ENCODE results near the gene SLC16A10.

SLC16A10 gene

DNA sequence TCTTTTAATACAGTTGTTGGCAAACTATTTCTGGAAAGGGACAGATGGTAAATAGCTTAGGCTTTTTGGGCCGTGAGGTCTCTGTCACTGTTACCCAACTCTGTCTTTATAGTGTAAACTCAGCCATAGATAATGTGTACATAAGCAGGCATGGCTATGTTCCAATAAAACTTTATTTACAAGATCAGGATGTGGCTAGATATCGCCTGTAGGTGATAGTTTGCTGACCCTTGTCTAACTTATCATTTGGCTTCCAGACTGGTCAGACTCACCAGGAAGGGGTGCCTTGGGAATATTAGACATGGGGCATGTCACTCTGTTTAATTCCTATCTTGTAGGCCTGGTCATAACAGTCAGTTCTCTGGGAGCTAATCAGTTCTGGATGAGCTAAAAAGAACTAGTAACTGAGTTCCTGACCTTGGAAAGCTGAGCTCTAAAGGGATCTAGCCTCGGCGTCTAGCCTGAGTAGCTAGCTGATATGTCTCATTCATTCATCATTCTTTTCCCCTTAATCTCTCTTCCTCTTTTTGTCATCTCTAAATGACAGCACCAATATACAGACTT is 163.6 kb downstream of the SLC16A10 start:
- in situ Hi-C loops (cut with MboI; ENCODE audit: low sequenced_read_pairs), result loop anchor here (25.0 kb wide), 1 partner anchor 386 kb away; no protein-coding TSS in a partner anchor

DNA sequence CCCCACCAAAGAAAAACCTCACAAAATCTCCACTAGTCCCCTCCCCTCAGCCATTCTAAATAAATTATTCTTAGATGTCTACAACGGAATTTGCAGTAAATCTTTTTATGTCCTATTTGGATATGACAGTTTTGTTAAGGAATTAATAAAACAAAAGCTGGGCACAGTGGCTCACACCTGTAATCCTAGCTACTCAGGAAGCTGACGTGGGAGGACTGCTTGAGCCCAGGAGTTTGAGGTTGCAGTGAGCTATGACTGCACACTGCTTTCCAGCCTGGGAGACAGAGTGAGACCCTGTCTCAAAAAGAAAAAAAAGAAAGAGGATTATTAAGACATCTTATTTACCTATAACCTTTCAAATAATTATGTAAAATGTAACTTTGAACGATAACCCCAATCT is 165.4 kb downstream of the SLC16A10 start:
- in situ Hi-C loops (cut with MboI; ENCODE audit: low sequenced_read_pairs), result loop anchor here (25.0 kb wide), 1 partner anchor 385 kb away; no protein-coding TSS in a partner anchor

DNA sequence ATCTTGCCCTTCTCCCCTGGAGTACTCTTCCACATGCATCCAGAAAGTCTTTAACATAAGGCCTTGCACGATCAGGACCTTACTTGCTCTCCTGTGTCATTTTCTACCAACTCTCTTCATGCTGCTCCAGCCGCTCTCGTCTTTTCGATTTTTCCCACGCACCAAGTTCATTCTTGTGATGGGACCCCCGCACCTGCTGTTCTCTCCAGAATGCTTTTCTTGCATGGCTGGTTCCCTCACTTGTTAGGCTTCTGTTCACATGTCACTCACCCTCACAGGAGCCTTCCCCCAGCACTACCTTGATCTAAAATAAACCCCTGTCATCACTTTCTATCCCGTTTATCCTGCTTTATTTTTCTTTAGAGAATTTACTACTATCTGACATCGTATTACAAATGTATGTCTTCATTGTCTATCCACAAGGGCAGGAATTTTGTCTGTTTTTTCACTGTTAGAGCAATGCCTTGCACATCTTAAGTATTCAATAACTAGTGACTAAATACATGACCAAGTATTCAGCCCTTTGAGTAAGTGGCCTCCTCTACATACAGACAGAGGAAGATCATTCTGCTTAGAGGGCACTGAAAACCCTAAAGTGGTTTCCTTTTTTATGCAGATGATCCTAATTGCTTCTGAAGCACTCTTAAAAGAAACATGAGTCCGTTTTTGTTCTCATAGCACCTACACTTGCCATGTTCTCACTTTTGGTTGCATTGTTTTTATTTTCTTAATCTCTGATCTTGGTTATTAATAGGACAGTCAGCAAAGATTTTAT is 166.9 kb downstream of the SLC16A10 start:
- in situ Hi-C loops (cut with MboI; ENCODE audit: low sequenced_read_pairs), result loop anchor here (25.0 kb wide), 1 partner anchor 383 kb away; no protein-coding TSS in a partner anchor

DNA sequence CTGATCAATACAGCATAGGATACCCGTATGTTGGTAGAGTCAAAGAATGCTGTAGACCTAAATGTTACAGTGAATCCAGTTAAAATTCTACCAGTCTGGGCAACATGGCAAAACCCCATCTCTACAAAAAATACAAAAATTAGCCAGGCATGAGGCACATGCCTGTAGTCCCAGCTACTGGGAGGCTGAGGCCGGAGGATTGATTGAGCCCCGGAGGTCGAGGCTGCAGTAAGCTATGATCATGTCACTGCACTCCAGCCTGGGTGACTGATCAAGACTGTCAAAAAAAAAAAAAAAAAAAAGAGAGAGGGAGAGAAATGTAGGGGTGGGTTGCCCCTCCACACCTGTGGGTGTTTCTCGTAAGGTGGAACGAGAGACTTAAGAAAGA is 167.5 kb downstream of the SLC16A10 start:
- in situ Hi-C loops (cut with MboI; ENCODE audit: low sequenced_read_pairs), result loop anchor here (25.0 kb wide), 1 partner anchor 383 kb away; no protein-coding TSS in a partner anchor

DNA sequence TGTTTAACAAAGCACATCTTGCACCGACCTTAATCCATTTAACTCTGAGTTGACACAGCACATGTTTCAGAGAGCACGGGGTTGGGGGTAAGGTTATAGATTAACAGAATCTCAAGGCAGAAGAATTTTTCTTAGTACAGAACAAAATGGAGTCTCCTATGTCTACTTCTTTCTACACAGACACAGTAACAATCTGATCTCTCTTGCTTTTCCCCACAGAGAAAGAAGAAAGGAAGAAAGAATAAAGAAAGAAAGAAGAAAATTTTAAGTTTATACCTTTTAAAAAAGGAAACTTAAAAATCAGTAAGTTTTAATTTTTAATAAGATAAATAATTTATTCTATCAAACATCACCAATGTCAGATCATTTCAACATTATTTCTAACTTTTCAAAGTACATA is 168.5 kb downstream of the SLC16A10 start:
- in situ Hi-C loops (cut with MboI; ENCODE audit: low sequenced_read_pairs), result loop anchor here (25.0 kb wide), 1 partner anchor 381 kb away; no protein-coding TSS in a partner anchor

DNA sequence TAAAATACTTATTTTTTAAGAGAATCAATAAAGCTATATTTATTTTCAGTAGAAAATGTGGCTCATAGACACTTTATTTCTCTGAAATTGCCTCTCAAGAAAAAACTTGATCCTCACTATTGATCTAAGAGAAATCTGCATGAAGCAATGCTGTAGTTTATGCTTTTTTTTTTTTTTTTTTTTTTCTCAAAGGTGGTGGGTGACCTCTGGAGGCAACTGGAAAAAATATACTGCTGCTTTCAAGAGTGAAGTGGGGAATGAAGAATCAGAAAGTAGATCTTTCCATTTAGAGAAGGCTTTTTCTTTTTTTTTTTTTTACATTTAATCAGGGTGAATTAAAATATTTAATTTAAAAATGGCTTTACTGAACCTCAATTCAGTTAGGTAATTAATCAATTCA is 169.3 kb downstream of the SLC16A10 start:
- in situ Hi-C loops (cut with MboI; ENCODE audit: low sequenced_read_pairs), result loop anchor here (25.0 kb wide), 1 partner anchor 381 kb away; no protein-coding TSS in a partner anchor

DNA sequence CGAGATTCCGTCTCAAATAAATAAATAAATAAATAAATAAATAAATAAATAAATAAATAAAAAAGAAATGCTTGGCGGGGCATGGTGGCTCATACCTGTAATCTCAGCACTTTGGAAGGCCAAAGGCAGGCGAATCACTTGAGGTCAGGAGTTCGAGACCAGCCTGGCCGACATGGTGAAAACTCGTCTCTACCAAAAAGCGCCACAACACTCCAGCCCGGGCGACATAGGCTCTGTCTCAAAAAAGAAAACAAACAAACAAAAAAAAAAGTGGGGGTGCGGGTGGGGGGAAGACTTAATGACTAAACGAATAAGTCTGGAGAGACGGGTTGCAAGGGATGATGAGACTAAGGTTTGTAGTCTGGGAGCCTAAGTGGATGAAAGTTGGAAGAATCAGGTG is 170.7 kb downstream of the SLC16A10 start:
- in situ Hi-C loops (cut with MboI; ENCODE audit: low sequenced_read_pairs), result loop anchor here (25.0 kb wide), 1 partner anchor 379 kb away; no protein-coding TSS in a partner anchor

DNA sequence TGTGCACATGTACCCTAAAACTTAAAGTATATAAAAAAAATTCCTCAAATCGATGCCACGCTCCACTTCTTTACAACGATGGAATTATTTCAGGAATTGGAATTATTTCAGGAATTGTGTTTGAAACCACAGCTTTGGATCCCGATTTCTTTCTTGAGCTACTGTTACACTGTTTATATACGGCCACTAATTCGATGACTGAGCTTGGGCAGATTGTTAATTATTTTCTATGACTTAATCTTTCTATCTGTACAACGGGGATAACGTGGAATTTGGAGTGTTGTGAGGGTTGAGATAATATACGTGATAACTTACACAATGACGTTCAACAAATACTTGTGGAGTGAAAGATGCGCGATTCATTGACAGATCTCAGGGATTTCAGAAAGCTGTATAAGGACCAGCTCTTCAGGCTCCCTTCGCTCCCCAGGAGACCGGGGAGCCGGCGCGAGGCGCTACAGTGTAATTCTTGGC is 171.3 kb downstream of the SLC16A10 start:
- in situ Hi-C loops (cut with MboI; ENCODE audit: low sequenced_read_pairs), result loop anchor here (25.0 kb wide), 1 partner anchor 379 kb away; no protein-coding TSS in a partner anchor

DNA sequence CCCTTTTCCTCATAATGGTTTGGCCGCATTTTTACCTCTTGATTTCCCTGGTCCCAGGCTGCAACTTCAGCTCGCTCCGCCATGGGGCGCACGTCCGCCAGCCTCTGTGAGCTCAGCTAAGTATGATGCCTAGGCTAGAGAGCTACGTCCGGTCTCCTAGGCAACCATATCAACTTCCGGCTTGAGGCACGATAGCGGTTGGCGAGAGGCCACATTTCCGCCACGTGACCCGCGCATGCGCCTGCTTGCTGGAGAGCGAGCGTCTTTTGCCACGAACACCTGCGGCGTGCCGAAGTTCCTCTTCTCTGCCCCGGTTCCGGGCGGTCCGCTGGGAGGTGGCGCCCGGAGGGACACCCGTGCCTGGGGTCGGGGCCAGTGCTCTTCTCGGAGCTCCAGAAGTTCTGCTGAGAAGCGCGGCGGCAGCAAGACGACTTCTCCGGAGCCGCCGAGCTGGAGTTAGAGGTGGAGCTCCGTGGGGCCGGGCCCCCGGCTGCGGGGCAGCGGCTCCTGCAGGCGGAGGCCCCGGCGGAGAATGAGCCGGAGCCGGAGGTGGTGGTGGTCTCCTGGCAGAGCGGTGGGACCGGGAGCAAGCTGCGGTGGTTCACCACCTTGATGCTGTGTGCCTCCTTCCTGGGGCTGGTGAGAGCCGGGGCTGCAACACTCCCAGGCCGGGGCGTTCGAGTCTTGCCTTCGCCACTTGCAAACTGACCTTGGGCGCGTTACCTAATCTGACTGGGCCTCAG is 172.0 kb downstream of the SLC16A10 start:
- in situ Hi-C loops (cut with MboI; ENCODE audit: low sequenced_read_pairs), result loop anchor here (25.0 kb wide), 1 partner anchor 378 kb away; no protein-coding TSS in a partner anchor

DNA sequence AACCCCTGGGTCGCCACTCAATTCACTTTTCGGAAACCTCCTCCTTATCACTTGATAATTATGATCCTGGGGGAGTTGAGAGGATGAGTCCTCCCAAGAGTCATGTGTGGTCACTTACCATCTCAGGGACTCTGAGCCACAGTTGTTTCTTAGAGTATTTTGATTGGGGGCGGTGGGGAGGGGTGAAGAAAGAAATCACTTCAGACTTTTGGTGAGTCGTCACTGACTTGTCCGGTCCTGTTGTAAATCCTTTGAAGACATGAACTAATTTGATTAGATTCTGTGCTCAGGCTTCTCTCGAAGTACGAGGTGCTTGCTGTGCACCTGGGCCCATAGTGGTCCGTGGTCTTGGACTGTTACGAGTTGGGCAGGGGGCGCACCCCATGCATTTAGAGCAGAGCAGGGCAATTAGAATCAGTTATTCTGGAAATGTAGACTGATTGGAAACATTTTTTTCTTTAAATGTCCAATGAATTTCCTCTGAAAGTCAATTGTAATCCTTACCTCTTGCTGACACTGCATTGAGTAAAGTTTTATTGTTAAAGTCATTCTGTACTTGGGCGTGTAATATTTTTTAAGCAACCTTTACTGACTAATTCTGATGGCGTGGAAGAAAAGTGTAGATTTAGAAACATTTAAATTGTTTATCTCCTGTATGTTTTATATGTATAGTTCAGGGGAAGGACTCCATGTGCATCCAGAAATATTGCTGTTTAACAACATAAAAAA is 173.4 kb downstream of the SLC16A10 start:
- in situ Hi-C loops (cut with MboI; ENCODE audit: low sequenced_read_pairs), result loop anchor here (25.0 kb wide), 1 partner anchor 377 kb away; no protein-coding TSS in a partner anchor

DNA sequence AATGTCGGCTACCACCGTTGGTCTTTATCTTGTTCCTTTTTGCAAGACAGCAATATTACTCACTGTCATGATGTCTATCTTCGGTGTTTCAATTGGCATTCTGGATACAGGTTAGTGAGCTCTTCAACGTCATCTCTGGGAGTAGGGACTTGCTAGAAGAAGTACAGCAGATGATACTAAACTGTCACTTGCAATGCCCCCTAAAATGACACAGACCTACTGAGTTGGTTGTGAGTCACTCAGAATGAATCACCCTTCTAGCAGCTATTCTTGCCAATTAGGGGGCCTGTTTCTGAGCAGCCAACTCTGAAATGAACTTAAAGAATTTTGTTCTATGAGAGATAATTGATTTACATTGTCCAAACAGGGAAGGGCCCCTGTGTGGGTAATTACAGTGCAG is 176.5 kb downstream of the SLC16A10 start:
- in situ Hi-C loops (cut with MboI; ENCODE audit: low sequenced_read_pairs), result loop anchor here (25.0 kb wide), 1 partner anchor 373 kb away; no protein-coding TSS in a partner anchor

DNA sequence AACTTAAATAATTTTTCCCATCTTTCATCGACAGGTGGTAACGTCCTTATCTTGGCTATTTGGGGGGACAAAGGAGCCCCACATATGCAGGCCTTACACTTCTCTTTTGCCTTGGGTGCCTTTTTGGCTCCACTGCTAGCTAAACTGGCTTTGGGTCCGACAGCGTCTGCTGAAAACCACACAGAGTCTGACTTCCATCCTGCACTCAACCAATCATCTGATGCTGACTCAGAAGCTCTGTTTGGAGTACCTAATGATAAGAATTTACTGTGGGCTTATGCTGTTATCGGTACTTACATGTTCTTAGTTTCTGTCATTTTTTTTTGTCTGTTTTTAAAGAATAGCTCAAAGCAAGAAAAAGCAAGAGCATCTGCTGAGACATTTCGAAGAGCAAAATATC is 178.5 kb downstream of the SLC16A10 start:
- in situ Hi-C loops (cut with MboI; ENCODE audit: low sequenced_read_pairs), result loop anchor here (25.0 kb wide), 1 partner anchor 371 kb away; no protein-coding TSS in a partner anchor

DNA sequence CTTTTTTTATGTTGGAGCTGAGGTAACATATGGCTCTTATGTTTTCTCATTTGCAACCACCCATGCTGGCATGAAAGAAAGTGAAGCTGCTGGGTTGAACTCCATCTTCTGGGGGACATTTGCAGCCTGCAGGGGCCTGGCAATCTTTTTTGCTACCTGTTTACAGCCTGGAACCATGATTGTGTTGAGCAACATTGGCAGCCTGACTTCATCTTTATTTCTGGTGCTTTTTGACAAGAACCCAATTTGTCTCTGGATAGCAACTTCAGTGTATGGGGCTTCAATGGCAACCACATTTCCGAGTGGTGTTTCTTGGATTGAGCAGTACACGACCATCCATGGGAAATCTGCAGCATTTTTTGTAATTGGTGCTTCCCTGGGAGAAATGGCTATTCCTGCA is 179.0 kb downstream of the SLC16A10 start:
- in situ Hi-C loops (cut with MboI; ENCODE audit: low sequenced_read_pairs), result loop anchor here (25.0 kb wide), 1 partner anchor 371 kb away; no protein-coding TSS in a partner anchor

DNA sequence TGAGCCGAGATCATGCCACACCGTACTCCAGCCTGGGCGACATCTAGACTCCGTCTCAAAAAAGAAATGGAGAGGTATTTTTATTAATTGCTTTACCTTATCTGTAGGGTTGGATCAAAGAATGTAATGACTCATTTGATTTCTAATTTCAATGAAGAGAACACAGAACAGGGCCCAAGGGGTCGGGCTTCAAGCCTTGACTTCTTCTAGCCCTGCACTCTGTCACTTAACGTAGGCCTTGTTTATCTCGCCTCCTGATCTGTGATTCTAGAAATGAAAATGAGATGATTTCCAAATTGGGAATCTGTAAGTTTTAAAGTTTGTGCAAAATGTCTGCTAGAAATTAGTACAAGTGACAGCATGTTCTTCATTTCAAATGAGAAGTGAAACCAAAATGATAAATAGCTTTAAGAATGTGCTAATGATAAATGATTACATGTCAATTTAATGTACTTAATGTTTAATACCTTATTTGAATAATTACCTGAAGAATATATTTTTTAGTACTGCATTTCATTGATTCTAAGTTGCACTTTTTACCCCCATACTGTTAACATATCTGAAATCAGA is 180.5 kb downstream of the SLC16A10 start:
- in situ Hi-C loops (cut with MboI; ENCODE audit: low sequenced_read_pairs), result loop anchor here (25.0 kb wide), 1 partner anchor 369 kb away; no protein-coding TSS in a partner anchor

DNA sequence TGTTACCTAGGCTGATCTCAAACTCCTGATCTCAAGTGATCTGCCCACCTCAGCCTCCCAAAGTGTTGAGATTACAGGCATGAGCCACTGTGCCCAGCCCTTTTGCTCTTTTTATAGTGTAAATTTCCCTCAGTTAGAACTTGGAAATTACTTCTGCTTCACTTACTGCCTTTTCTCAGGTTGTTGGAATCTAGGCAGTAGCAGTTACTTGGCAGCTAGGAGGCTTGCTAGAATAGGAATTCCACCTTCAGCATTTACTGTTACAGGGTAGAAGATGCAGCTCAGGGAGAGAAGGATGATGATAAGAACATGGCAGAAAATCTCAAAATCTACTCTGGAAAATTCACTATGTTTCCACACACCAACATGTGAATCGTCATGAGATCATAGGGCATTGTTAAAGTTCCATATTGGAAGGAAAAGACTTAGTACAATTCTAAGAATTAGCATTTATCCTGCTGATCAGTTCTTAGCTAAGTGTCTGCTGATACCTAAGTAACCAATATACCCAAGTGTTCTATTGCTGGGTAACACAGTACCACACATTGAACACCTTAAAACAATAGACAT is 182.2 kb downstream of the SLC16A10 start:
- in situ Hi-C loops (cut with MboI; ENCODE audit: low sequenced_read_pairs), result loop anchor here (25.0 kb wide), 1 partner anchor 368 kb away; no protein-coding TSS in a partner anchor

DNA sequence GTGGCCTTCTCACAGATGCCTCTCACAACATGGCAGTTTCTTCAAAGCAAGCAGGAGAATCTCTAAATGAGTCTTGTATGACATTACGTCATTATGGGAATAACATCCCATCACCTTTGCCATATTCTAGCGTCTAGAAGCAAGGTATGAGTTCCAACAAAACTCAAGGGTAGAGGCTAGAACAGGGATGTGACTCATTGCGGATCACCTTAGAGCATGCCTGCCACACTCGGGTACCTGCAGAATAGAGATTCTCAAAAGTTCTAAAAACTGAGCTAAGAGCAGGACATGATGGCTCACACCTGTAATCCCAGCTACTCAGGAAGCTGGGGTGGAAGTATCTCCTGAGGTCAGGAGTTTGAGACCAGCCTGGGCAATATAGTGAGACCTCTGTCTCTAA is 182.8 kb downstream of the SLC16A10 start:
- in situ Hi-C loops (cut with MboI; ENCODE audit: low sequenced_read_pairs), result loop anchor here (25.0 kb wide), 1 partner anchor 367 kb away; no protein-coding TSS in a partner anchor

DNA sequence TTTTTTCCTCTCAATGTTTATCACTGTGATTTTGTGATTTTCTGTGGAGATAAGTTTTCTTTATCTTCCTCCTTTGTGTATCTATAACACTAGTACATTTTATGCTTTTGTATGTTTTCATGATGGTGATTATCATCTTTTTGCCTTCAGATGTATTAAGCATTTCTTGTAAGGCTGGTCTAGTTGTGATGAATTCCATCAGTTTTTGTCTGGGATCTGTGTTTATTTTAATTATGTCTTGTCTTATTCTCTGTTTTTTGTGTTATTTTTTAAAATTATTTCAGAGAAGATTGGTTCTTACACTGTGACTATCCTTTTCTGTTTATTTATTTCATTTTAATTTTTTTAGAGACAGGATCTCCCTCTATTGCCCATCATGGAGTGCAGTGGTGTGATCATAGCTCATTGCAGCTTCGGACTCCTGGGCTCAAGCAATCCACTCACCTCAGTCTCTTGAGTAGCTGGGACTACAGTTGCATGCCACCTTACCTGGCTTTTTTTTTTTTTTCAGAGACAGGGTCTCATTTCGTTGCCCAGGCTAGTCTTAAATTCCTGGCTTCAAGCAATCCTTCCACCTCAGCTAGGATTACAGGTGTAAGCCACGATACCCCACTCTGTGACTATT is 187.4 kb downstream of the SLC16A10 start:
- in situ Hi-C loops (cut with MboI; ENCODE audit: low sequenced_read_pairs), result loop anchor here (25.0 kb wide), 1 partner anchor 363 kb away; no protein-coding TSS in a partner anchor

DNA sequence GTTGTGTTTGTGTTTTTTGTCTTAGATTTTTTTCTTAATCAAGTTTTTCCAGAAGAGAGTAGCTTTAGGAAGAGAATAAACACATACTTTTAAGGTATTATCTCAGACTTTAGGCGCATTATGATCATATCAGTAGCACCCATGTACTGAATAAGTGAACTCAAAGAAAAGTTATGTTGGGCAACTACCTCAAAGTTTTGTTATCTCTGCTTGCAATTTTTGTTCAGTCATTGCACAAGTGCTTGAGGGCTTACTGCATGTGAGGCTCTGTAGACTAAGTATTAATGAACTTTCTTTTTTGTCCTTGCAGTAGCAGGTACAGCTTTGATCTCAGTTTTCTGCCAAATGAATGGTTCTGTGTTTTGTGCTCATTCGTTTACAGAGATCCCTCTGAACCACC is 189.0 kb downstream of the SLC16A10 start:
- in situ Hi-C loops (cut with MboI; ENCODE audit: low sequenced_read_pairs), result no loop called here

DNA sequence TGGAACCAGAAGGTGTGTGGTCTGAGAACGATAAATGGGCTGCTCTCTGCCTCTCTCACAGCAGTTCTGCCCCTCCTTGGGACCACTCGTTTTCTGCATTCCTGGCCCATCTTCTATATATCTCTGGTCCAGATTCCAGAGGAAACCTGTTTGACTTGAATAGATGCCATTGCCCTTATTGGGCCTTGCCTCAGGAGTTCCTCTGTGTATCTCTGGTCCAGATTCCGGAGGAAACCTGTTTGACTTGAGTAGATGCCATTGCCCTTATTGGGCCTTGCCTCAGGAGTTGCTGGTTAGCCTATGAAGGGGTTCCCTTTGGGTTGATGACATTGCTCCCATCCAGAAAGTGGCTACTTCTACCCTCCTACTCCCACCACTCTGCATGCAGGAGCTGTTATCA is 189.4 kb downstream of the SLC16A10 start:
- in situ Hi-C loops (cut with MboI; ENCODE audit: low sequenced_read_pairs), result no loop called here

All from HL-60/S4 (cell line).